ENCODE data around the gene FGFR2. TPM values are rescaled to one million over a fixed set of nuclear protein-coding genes. Genes with fewer than 3 reads are reported as not detected.

The FGFR2 gene
- total RNA-seq, 1 donor from 2014 or later: 11.8 TPM

DNA sequence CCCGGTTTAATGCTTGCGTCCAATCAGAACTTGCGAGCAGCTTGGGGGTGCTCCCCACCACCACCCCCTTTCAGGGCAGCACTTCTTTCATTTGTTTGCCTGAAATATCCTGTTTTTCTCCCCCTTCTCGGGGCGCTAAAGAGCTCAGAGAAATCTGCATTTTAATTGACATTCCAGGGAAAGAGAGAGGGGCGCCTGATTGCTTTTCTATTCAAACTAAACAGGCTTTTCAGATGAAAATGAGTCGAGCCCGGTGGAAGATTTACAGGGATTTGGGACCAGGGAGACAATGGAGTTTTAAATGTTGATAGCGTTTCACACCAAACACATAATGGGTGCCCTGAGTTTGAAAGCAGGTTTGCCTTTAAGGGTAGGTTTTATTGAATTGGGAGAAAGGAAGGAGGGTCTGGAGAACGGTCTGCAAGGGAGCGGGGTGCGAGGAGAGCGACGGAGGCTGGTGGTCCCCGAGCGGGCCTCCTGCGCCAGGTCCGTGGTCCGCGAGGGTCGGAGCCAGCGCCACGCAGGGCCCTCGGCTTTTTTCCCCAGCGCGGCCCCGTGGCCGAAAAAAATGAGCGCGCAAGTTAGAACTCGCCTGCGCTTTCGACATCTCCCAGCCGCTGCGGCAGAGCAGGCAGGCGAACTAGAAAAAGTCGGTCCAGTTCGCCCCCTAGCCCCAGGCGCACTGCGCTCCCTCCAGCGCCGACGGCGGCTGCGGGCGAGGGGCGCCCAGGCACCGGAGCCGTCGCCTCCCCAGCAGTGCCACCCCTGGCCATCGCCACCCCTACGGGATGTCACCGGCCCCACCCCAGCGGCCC, 1.3 kb downstream of the FGFR2 start:
- H3K36me3 Mint-ChIP-seq (ENCODE audit: low read depth, unreplicated experiment): peaks cover 13% of the 10 kb centered on the region
- peak overlapping the region; percentile 54 for H3K4me3 ChIP-seq (ENCODE audit: insufficient read depth, low read depth, low read length)
- peak overlapping the region; percentile 83 for H3K4me2 ChIP-seq (ENCODE audit: low read length)
- DNase-seq (ENCODE audit: low read depth) (no peak), FAIRE-seq (no peak)
- peaks cover 15% of the 10 kb centered on the region for H3K4me1 ChIP-seq (ENCODE audit: insufficient read depth, low read length)
- H3K4me3 Mint-ChIP-seq (ENCODE audit: unreplicated experiment): peak overlapping the region; percentile 94
- H3K79me2 ChIP-seq (ENCODE audit: insufficient read depth, low read length): peaks cover 3% of the 10 kb centered on the region
- H3K4me1 Mint-ChIP-seq (ENCODE audit: low read depth, unreplicated experiment): peaks cover 32% of the 10 kb centered on the region
- H3K27ac Mint-ChIP-seq (ENCODE audit: unreplicated experiment): peak overlapping the region; percentile 43
- no peak for TF ChIP-seq CTCF (IDR thresholded peaks at IDR 0.05; ENCODE audit: insufficient read depth, low read depth, low read length)
- TF ChIP-seq EZH2 (IDR thresholded peaks at IDR 0.05; ENCODE audit: insufficient read depth, low read length): no peak
- H3K27ac ChIP-seq (ENCODE audit: low read depth, low read length): no peak overlapping the region
- H3K27me3 ChIP-seq (ENCODE audit: insufficient read depth, low read length): peaks cover 58% of the 10 kb centered on the region
- no peaks in the 10 kb centered on the region for H3K36me3 ChIP-seq (ENCODE audit: insufficient read depth, low read length)
- peak overlapping the region; percentile 31 for H3K9ac ChIP-seq (ENCODE audit: low read length)
- peak overlapping the region; percentile 85 for H2AFZ ChIP-seq (ENCODE audit: low read depth, low read length)
- no peaks in the 10 kb centered on the region for H3K9me3 ChIP-seq (ENCODE audit: insufficient read depth, low read depth, low read length)
- H3K27me3 Mint-ChIP-seq (ENCODE audit: low read depth, unreplicated experiment): peaks cover 12% of the 10 kb centered on the region
- H3K9me3 Mint-ChIP-seq (ENCODE audit: unreplicated experiment): no peaks in the 10 kb centered on the region
- H4K20me1 ChIP-seq (ENCODE audit: insufficient read depth, low read length): peaks cover 4% of the 10 kb centered on the region

DNA sequence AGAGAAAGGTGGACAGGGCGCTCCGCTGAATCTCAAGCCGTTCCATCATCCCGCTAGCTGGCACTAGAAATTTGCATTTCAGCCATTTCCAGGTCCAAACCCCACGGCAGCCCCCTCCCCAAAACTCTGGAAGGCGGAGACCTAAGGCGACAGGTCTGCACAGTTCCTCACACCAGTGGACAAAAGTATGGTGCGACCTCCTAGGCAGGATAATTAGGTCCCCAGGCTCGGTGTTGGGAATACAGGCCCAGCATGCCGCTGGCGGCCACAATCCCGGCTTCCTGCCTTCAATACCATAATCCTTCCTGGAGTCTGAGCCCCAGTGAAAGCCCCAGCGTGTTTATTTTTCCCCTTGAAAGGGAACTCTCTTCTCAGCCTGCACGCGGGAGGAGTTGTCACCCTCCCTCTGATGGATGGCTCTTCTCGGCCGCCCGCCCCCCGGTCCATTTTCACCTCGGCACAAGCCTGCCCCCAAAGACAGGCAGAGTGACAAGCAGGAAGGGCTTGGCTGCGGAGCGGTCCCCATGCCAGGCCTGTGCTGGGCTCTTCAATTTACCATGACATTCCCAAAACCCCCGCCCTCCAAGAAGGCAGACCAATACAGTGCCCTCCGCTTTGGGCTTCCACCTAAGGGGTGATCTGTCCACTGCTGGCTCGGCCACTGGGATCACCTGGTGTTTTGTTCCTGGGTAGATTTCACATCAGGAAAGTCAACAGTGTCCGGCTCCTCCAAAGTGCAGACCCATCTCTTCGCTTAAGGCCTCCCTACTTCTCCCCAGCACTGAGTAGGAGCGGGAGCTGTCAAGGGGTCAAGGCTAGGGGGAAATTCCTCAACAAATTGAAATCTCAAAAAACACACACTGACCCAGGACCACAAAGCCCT, 2.2 kb downstream of the FGFR2 start:
- H3K4me1 ChIP-seq (ENCODE audit: insufficient read depth, low read length): peaks cover 15% of the 10 kb centered on the region
- peaks cover 55% of the 10 kb centered on the region for H3K27me3 ChIP-seq (ENCODE audit: insufficient read depth, low read length)
- H3K27me3 Mint-ChIP-seq (ENCODE audit: low read depth, unreplicated experiment): peaks cover 6% of the 10 kb centered on the region
- no peak for FAIRE-seq
- peak overlapping the region; percentile 83 for H3K4me2 ChIP-seq (ENCODE audit: low read length)
- TF ChIP-seq CTCF (IDR thresholded peaks at IDR 0.05; ENCODE audit: insufficient read depth, low read depth, low read length) (no peak), EZH2 (IDR thresholded peaks at IDR 0.05; ENCODE audit: insufficient read depth, low read length) (peak; percentile 14)
- H3K9me3 ChIP-seq (ENCODE audit: insufficient read depth, low read depth, low read length): no peaks in the 10 kb centered on the region
- H3K9ac ChIP-seq (ENCODE audit: low read length): no peak overlapping the region
- peaks cover 3% of the 10 kb centered on the region for H3K79me2 ChIP-seq (ENCODE audit: insufficient read depth, low read length)
- peak overlapping the region; percentile 54 for H3K4me3 ChIP-seq (ENCODE audit: insufficient read depth, low read depth, low read length)
- H3K9me3 Mint-ChIP-seq (ENCODE audit: unreplicated experiment): no peaks in the 10 kb centered on the region
- peak overlapping the region; percentile 80 for H3K27ac Mint-ChIP-seq (ENCODE audit: unreplicated experiment)
- H3K4me3 Mint-ChIP-seq (ENCODE audit: unreplicated experiment): peak overlapping the region; percentile 94
- peaks cover 32% of the 10 kb centered on the region for H3K4me1 Mint-ChIP-seq (ENCODE audit: low read depth, unreplicated experiment)
- H3K27ac ChIP-seq (ENCODE audit: low read depth, low read length): no peak overlapping the region
- no peak overlapping the region for H2AFZ ChIP-seq (ENCODE audit: low read depth, low read length)
- DNase-seq (ENCODE audit: low read depth): no peak
- H4K20me1 ChIP-seq (ENCODE audit: insufficient read depth, low read length): peaks cover 4% of the 10 kb centered on the region
- H3K36me3 Mint-ChIP-seq (ENCODE audit: low read depth, unreplicated experiment): peaks cover 16% of the 10 kb centered on the region
- H3K36me3 ChIP-seq (ENCODE audit: insufficient read depth, low read length): no peaks in the 10 kb centered on the region

Data from astrocyte (in vitro differentiated cells and primary cell).